Measurements from ENCODE around the gene SLC22A14. TPM values are rescaled to one million over a fixed set of nuclear protein-coding genes. Genes with fewer than 3 reads are reported as not detected.

SLC22A14 gene
- total and polyA plus RNA-seq, 9 of the 15 experiments (the other 6 are each of a cell fraction or from before 2014, with no cell fraction given) = 0.03 to 0.07 TPM; not detected in 7

- ChIA-PET CTCF (ENCODE audit: low intra/inter-chr PET ratio) (no interaction called here), POLR2A (interaction anchor here (0.5 to 0.8 kb wide), 4 partner anchors 29 to 134 kb away, joined by 3 to 4 read pairs (median 3); no protein-coding TSS in a partner anchor)
- no peaks in the 10 kb centered on the region; the same call in 1 of the 2 replicates for H3K9me3 ChIP-seq (replicated peaks; ENCODE audit: control insufficient read depth, insufficient read depth, low read depth, low read length)
- peaks cover 0 to 4% of the 10 kb centered on the region in 2 experiments; a peak in 1 of 5 replicates for H3K4me1 ChIP-seq (replicated peaks in 1 of 2; ENCODE audit: control insufficient read depth in 2 of 2, insufficient read depth in 2 of 2, low read length in 2 of 2)
- in situ Hi-C loops (cut with MboI) = no loop called here
- no peaks in the 10 kb centered on the region for H4K20me1 ChIP-seq (replicated peaks; ENCODE audit: control insufficient read depth, insufficient read depth, low read length)
- no peak overlapping the region for H3K9ac ChIP-seq (ENCODE audit: insufficient read depth in 1 of 2, low read depth in 2 of 2, low read length in 2 of 2)
- 19% methylated on average over 5 of the region's 5 CpGs for WGBS (ENCODE audit: insufficient coverage, low coverage, missing lambda C conversion rate)
- no TSS peak for BruUV-seq (replicated peaks)
- H3K4me2 ChIP-seq (ENCODE audit: insufficient read depth, low read length) = no peak overlapping the region
- intact Hi-C loops (cut with micrococcal nuclease) = no loop called here
- no peaks in the 10 kb centered on the region for H3K79me2 ChIP-seq (ENCODE audit: control insufficient read depth, insufficient read depth, low read length)
- no peaks in the 10 kb centered on the region for H3K9me1 ChIP-seq (ENCODE audit: control insufficient read depth, insufficient read depth, low read length)
- H2AFZ ChIP-seq (ENCODE audit: low read depth, low read length) = no peak overlapping the region
- FAIRE-seq (no peak), ATAC-seq (no peak), DNase-seq (ENCODE audit: extremely low read depth in 1 of 4, low spot score in 3 of 4) (no peak)
- H3K4me3 ChIP-seq = no peak overlapping the region
- H3K27ac ChIP-seq (ENCODE audit: extremely low read depth, low read depth, low read length) = no peak overlapping the region
- peaks cover 2 to 11% of the 10 kb centered on the region in 2 experiments; a peak in 3 of 5 replicates for H3K27me3 ChIP-seq (ENCODE audit: control insufficient read depth in 2 of 2, insufficient read depth in 2 of 2, low read length in 2 of 2)
- H3K36me3 ChIP-seq (ENCODE audit: control insufficient read depth, insufficient read depth, low read length) = no peaks in the 10 kb centered on the region
- TF ChIP-seq SUPT5H (IDR thresholded peaks at IDR 0.05) (no peak), ESRRB (CRISPR knock-in tag; IDR thresholded peaks at IDR 0.05; ENCODE audit: borderline replicate concordance) (no peak), ZNF75A (CRISPR knock-in tag; IDR thresholded peaks at IDR 0.05) (no peak), DACH1 (IDR thresholded peaks at IDR 0.05; ENCODE audit: partially characterized antibody) (peak; percentile 100), EWSR1 (IDR thresholded peaks at IDR 0.05; ENCODE audit: borderline replicate concordance, low read depth, partially characterized antibody) (no peak), CXXC5 (CRISPR knock-in tag; IDR thresholded peaks at IDR 0.05) (no peak), GATA2 (CRISPR knock-in tag; IDR thresholded peaks at IDR 0.05) (peak; percentile 71), ZNF696 (CRISPR knock-in tag; conservative IDR thresholded peaks at IDR 0.05) (no peak), ZBTB1 (CRISPR knock-in tag; IDR thresholded peaks at IDR 0.05; ENCODE audit: borderline replicate concordance, low read depth) (no peak), HDAC1 (IDR thresholded peaks at IDR 0.05) (peak in 1 of 2 experiments; percentile 32; a peak in 1 of 4 replicates), CBFA2T3 (IDR thresholded peaks at IDR 0.05) (no peak), ZNF253 (CRISPR knock-in tag; conservative IDR thresholded peaks at IDR 0.05) (no peak), CTCF (IDR thresholded peaks at IDR 0.05 in 2 of 3, conservative IDR thresholded peaks at IDR 0.05 in 1 of 3; ENCODE audit: insufficient read depth in 2 of 3, low read depth in 1 of 3, low read length in 3 of 3) (peak in 1 of 3 experiments; percentile 39; a peak in 2 of 6 replicates), RAD21 (CRISPR knock-in tag; conservative IDR thresholded peaks at IDR 0.05 in 1 of 2, IDR thresholded peaks at IDR 0.05 in 1 of 2) (0 out of 4 replicates have a peak, but pooled peaks of 1 of the 2 experiments have one; percentile 11), MCM7 (IDR thresholded peaks at IDR 0.05) (peak in 1 of 2 experiments; percentile 95; a peak in 2 of 4 replicates), GATAD2B (IDR thresholded peaks at IDR 0.05; ENCODE audit: borderline replicate concordance) (peak; percentile 91), HNRNPL (IDR thresholded peaks at IDR 0.05; ENCODE audit: low read depth, low read length) (no peak), ZBTB2 (IDR thresholded peaks at IDR 0.05) (peak; percentile 76), NCOA6 (IDR thresholded peaks at IDR 0.05) (no peak), ZNF445 (CRISPR knock-in tag; IDR thresholded peaks at IDR 0.05; ENCODE audit: low read depth) (no peak), SRSF9 (IDR thresholded peaks at IDR 0.05; ENCODE audit: borderline replicate concordance, low read depth, low read length) (no peak)
Observed at GRCh38 chr3:38297947-38298711, 16.0 kb downstream of the SLC22A14 start.

All from K562 (cell line).